HEK293 (cell line): ENCODE results near the gene RUFY1.

Experiments used
- EGR2 ChIP-seq: fragments of 450-650 bp; formaldehyde crosslinking; IDR thresholded peaks from 2 replicates; pipeline ENCODE4 v1.5.1; 2016; ENCODE audit warnings: low read depth, missing biosample characterization, missing genetic modification characterization
- GLIS1 ChIP-seq: fragments of 450-650 bp; formaldehyde crosslinking; IDR thresholded peaks from 2 replicates; pipeline ENCODE4 v1.5.1; 2016; ENCODE audit warnings: missing biosample characterization, missing genetic modification characterization
- KLF1 ChIP-seq: fragments of 450-650 bp; formaldehyde crosslinking; IDR thresholded peaks from 2 replicates; pipeline ENCODE4 v1.5.1; 2016; ENCODE audit warnings: missing biosample characterization, missing genetic modification characterization
- KLF7 ChIP-seq: fragments of 450-650 bp; formaldehyde crosslinking; IDR thresholded peaks from 2 replicates; pipeline ENCODE4 v1.5.1; 2016; ENCODE audit warnings: missing biosample characterization, missing genetic modification characterization, borderline replicate concordance
- MZF1 ChIP-seq: fragments of 450-650 bp; formaldehyde crosslinking; IDR thresholded peaks from 2 replicates; pipeline ENCODE4 v1.5.1; 2017; ENCODE audit warnings: missing biosample characterization, missing genetic modification characterization, borderline replicate concordance
- WT1 ChIP-seq: fragments of 450-650 bp; formaldehyde crosslinking; IDR thresholded peaks from 2 replicates; pipeline ENCODE4 v1.5.1; 2016; ENCODE audit warnings: missing biosample characterization, missing genetic modification characterization
- ZBTB1 ChIP-seq: fragments of 450-650 bp; formaldehyde crosslinking; IDR thresholded peaks from 2 replicates; pipeline ENCODE4 v1.5.1; 2016; ENCODE audit warnings: missing biosample characterization, missing genetic modification characterization
- ZBTB17 ChIP-seq: fragments of 450-650 bp; formaldehyde crosslinking; IDR thresholded peaks from 2 replicates; pipeline ENCODE4 v1.5.1; 2016; ENCODE audit warnings: missing biosample characterization, missing genetic modification characterization
- ZFP69B ChIP-seq: fragments of 450-650 bp; formaldehyde crosslinking; IDR thresholded peaks from 2 replicates; pipeline ENCODE4 v1.5.1; 2016; ENCODE audit warnings: missing biosample characterization, missing genetic modification characterization
- ZNF114 ChIP-seq: fragments of 450-650 bp; formaldehyde crosslinking; IDR thresholded peaks from 2 replicates; pipeline ENCODE4 v1.5.0; 2017; ENCODE audit warnings: missing biosample characterization, missing genetic modification characterization
- ZNF157 ChIP-seq: fragments of 450-650 bp; formaldehyde crosslinking; IDR thresholded peaks from 2 replicates; pipeline ENCODE4 v1.5.1; 2016; ENCODE audit warnings: missing biosample characterization, missing genetic modification characterization
- ZNF174 ChIP-seq: fragments of 450-650 bp; formaldehyde crosslinking; IDR thresholded peaks from 2 replicates; pipeline ENCODE4 v1.5.0; 2017; ENCODE audit warnings: missing biosample characterization, mild to moderate bottlenecking, missing genetic modification characterization
- ZNF19 ChIP-seq: fragments of 450-650 bp; formaldehyde crosslinking; IDR thresholded peaks from 2 replicates; pipeline ENCODE4; 2016; ENCODE audit warnings: missing biosample characterization, missing genetic modification characterization, low read depth
- ZNF202 ChIP-seq: fragments of 450-650 bp; formaldehyde crosslinking; IDR thresholded peaks from 2 replicates; pipeline ENCODE4 v1.5.1; 2016; ENCODE audit warnings: missing biosample characterization, missing genetic modification characterization, borderline replicate concordance
- ZNF274 ChIP-seq, 2 experiments: fragments of 200-500 bp in 1 of 2; fragments of 450-650 bp in 1 of 2; sonication (Bioruptor generic) in 1 of 2; formaldehyde crosslinking in 1 of 2; IDR thresholded peaks; 2 replicates each; pipeline versions ENCODE4 v1.5.1 to v1.6.1; 2014 to 2016; ENCODE audit warnings: borderline replicate concordance in 1 of 2, inconsistent platforms in 1 of 2, low read length in 1 of 2, missing biosample characterization in 1 of 2, missing genetic modification characterization in 1 of 2
- ZNF416 ChIP-seq: fragments of 450-650 bp; formaldehyde crosslinking; IDR thresholded peaks from 2 replicates; pipeline ENCODE4 v1.5.1; 2016; ENCODE audit warnings: missing biosample characterization, missing genetic modification characterization
- ZNF530 ChIP-seq: fragments of 450-650 bp; formaldehyde crosslinking; IDR thresholded peaks from 2 replicates; pipeline ENCODE4 v1.5.1; 2016; ENCODE audit warnings: low read depth, missing biosample characterization, missing genetic modification characterization
- ZNF571 ChIP-seq: fragments of 450-650 bp; formaldehyde crosslinking; IDR thresholded peaks from 2 replicates; pipeline ENCODE4 v1.5.0; 2017; ENCODE audit warnings: missing biosample characterization, missing genetic modification characterization
- ZNF76 ChIP-seq: fragments of 450-650 bp; formaldehyde crosslinking; IDR thresholded peaks from 2 replicates; pipeline ENCODE4; 2016; ENCODE audit warnings: low read depth, missing biosample characterization, missing genetic modification characterization, borderline replicate concordance
- ZNF791 ChIP-seq: fragments of 450-650 bp; formaldehyde crosslinking; IDR thresholded peaks from 2 replicates; pipeline ENCODE4 v1.5.1; 2016; ENCODE audit warnings: missing biosample characterization, missing genetic modification characterization
- TF ChIP-seq, protein P1 (sequence below): fragments of 450-650 bp; formaldehyde crosslinking; IDR thresholded peaks from 2 replicates; pipeline ENCODE4 v1.5.1; 2016; ENCODE audit warnings: missing biosample characterization, missing genetic modification characterization
- TF ChIP-seq, protein P2 (sequence below): fragments of 450-650 bp; formaldehyde crosslinking; IDR thresholded peaks from 2 replicates; pipeline ENCODE4 v1.5.1; 2016; ENCODE audit warnings: missing biosample characterization, missing genetic modification characterization, borderline replicate concordance
- TF ChIP-seq, protein P3 (sequence below): fragments of 450-650 bp; formaldehyde crosslinking; IDR thresholded peaks from 2 replicates; pipeline ENCODE4 v1.5.1; 2017; ENCODE audit warnings: missing biosample characterization, missing genetic modification characterization
- TF ChIP-seq, protein P4 (sequence below): fragments of 450-650 bp; formaldehyde crosslinking; IDR thresholded peaks from 2 replicates; pipeline ENCODE4 v1.5.1; 2017; ENCODE audit warnings: missing biosample characterization, missing genetic modification characterization
- TF ChIP-seq, protein P5 (sequence below): fragments of 450-650 bp; formaldehyde crosslinking; IDR thresholded peaks from 2 replicates; pipeline ENCODE4 v1.5.1; 2016; ENCODE audit warnings: missing biosample characterization, missing genetic modification characterization
- TF ChIP-seq, protein P6 (sequence below): fragments of 450-650 bp; IDR thresholded peaks from 2 replicates; pipeline ENCODE4 v1.5.1; 2018; ENCODE audit warnings: missing biosample characterization, missing genetic modification characterization

The RUFY1 gene

DNA sequence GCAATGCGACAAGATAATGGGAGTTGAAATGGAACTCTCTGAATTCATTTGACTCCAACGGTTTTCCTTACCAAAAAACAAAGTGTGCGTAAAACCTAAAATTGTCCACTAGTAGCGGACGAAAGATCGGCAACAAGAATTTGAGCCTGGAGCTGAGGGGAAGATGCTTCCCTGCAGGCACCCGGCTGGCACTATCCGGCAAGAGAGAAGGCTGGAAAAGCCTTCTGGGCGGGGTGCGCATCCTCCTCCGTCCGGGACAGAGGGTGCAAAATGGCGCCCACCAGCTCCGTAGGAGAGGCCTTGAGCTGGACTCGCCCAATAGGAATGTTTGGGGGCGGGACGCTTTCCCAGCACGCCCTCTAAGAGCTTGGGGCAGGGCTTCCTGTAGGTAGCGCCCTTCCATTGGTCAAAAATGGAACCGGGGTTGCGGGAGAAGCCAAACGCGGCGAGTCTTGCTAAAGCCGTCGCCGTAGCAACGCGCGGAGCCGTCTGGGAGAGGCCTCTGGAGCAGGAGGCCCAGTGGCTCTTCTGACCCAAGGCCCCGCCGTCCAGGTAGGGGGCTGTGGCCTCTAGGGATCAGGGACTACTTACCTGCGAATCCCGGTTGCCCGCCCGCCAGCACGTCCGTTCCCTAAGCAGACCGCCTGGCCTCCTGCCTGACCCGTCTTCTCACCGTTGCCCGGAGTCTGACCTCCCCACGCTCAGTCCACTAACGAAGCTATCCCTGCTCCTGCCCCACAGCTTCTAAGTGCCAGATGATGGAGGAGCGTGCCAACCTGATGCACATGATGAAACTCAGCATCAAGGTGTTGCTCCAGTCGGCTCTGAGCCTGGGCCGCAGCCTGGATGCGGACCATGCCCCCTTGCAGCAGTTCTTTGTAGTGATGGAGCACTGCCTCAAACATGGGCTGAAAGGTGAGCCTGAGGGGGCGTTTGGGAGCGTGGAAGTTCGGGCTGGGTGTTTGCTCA lies 9.2 kb downstream of the RUFY1 start (continued):
- no peak for TF ChIP-seq KLF1 (tag by site-specific recombination)
- no peak for TF ChIP-seq KLF7 (tag by site-specific recombination)
- TF ChIP-seq ZNF274 (IDR thresholded peaks at IDR 0.05; ENCODE audit: low read length) = no peak
- no peak for TF ChIP-seq ZNF274 (tag by site-specific recombination; IDR thresholded peaks at IDR 0.05; ENCODE audit: borderline replicate concordance)
- TF ChIP-seq ZBTB1 (tag by site-specific recombination) = no peak
- TF ChIP-seq, protein P1, sequence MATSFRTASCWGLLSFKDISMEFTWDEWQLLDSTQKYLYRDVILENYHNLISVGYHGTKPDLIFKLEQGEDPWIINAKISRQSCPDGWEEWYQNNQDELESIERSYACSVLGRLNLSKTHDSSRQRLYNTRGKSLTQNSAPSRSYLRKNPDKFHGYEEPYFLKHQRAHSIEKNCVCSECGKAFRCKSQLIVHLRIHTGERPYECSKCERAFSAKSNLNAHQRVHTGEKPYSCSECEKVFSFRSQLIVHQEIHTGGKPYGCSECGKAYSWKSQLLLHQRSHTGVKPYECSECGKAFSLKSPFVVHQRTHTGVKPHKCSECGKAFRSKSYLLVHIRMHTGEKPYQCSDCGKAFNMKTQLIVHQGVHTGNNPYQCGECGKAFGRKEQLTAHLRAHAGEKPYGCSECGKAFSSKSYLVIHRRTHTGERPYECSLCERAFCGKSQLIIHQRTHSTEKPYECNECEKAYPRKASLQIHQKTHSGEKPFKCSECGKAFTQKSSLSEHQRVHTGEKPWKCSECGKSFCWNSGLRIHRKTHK (tag by site-specific recombination) = no peak
- TF ChIP-seq ZNF202 (tag by site-specific recombination) = no peak
- 0 out of 2 replicates have a peak, but pooled peaks have one; percentile 42 for TF ChIP-seq ZBTB17 (tag by site-specific recombination)
- no peak for TF ChIP-seq ZNF157 (tag by site-specific recombination)
- no peak for TF ChIP-seq ZNF571
- TF ChIP-seq, protein P2, sequence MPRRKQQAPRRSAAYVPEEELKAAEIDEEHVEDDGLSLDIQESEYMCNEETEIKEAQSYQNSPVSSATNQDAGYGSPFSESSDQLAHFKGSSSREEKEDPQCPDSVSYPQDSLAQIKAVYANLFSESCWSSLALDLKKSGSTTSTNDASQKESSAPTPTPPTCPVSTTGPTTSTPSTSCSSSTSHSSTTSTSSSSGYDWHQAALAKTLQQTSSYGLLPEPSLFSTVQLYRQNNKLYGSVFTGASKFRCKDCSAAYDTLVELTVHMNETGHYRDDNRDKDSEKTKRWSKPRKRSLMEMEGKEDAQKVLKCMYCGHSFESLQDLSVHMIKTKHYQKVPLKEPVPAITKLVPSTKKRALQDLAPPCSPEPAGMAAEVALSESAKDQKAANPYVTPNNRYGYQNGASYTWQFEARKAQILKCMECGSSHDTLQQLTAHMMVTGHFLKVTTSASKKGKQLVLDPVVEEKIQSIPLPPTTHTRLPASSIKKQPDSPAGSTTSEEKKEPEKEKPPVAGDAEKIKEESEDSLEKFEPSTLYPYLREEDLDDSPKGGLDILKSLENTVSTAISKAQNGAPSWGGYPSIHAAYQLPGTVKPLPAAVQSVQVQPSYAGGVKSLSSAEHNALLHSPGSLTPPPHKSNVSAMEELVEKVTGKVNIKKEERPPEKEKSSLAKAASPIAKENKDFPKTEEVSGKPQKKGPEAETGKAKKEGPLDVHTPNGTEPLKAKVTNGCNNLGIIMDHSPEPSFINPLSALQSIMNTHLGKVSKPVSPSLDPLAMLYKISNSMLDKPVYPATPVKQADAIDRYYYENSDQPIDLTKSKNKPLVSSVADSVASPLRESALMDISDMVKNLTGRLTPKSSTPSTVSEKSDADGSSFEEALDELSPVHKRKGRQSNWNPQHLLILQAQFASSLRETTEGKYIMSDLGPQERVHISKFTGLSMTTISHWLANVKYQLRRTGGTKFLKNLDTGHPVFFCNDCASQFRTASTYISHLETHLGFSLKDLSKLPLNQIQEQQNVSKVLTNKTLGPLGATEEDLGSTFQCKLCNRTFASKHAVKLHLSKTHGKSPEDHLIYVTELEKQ (tag by site-specific recombination) = no peak
- TF ChIP-seq, protein P3, sequence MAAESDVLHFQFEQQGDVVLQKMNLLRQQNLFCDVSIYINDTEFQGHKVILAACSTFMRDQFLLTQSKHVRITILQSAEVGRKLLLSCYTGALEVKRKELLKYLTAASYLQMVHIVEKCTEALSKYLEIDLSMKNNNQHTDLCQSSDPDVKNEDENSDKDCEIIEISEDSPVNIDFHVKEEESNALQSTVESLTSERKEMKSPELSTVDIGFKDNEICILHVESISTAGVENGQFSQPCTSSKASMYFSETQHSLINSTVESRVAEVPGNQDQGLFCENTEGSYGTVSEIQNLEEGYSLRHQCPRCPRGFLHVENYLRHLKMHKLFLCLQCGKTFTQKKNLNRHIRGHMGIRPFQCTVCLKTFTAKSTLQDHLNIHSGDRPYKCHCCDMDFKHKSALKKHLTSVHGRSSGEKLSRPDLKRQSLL (tag by site-specific recombination) = peak; percentile 89
- peak; percentile 45; the same call in 1 of the 2 replicates for TF ChIP-seq GLIS1 (tag by site-specific recombination)
- no peak for TF ChIP-seq ZNF791 (tag by site-specific recombination)
- no peak for TF ChIP-seq ZNF19 (tag by site-specific recombination)
- TF ChIP-seq ZNF416 (tag by site-specific recombination) = no peak
- TF ChIP-seq, protein P4, sequence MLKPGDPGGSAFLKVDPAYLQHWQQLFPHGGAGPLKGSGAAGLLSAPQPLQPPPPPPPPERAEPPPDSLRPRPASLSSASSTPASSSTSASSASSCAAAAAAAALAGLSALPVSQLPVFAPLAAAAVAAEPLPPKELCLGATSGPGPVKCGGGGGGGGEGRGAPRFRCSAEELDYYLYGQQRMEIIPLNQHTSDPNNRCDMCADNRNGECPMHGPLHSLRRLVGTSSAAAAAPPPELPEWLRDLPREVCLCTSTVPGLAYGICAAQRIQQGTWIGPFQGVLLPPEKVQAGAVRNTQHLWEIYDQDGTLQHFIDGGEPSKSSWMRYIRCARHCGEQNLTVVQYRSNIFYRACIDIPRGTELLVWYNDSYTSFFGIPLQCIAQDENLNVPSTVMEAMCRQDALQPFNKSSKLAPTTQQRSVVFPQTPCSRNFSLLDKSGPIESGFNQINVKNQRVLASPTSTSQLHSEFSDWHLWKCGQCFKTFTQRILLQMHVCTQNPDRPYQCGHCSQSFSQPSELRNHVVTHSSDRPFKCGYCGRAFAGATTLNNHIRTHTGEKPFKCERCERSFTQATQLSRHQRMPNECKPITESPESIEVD (tag by site-specific recombination) = no peak
- no peak; the same call in 1 of the 2 replicates for TF ChIP-seq MZF1 (tag by site-specific recombination)
- TF ChIP-seq WT1 = no peak
- TF ChIP-seq ZNF174 (tag by site-specific recombination) = no peak
- TF ChIP-seq ZNF530 = no peak
- TF ChIP-seq, protein P5, sequence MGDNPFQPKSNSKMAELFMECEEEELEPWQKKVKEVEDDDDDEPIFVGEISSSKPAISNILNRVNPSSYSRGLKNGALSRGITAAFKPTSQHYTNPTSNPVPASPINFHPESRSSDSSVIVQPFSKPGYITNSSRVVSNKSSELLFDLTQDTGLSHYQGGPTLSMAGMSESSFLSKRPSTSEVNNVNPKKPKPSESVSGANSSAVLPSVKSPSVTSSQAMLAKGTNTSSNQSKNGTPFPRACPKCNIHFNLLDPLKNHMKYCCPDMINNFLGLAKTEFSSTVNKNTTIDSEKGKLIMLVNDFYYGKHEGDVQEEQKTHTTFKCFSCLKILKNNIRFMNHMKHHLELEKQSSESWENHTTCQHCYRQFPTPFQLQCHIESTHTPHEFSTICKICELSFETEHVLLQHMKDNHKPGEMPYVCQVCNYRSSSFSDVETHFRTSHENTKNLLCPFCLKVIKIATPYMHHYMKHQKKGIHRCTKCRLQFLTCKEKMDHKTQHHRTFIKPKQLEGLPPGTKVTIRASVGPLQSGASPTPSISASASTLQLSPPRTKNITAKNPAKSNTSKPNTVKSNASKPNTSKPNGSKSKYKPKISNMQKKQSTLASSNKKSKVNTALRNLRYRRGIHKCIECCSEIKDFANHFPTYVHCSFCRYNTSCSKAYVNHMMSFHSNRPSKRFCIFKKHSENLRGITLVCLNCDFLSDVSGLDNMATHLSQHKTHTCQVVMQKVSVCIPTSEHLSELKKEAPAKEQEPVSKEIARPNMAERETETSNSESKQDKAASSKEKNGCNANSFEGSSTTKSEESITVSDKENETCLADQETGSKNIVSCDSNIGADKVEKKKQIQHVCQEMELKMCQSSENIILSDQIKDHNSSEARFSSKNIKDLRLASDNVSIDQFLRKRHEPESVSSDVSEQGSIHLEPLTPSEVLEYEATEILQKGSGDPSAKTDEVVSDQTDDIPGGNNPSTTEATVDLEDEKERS (tag by site-specific recombination) = no peak
- no peak for TF ChIP-seq ZNF114 (tag by site-specific recombination)
- TF ChIP-seq EGR2 (tag by site-specific recombination) = peak; percentile 40; the same call in 1 of the 2 replicates
- peak; percentile 77 for TF ChIP-seq ZNF76 (tag by site-specific recombination)
- TF ChIP-seq, protein P6, sequence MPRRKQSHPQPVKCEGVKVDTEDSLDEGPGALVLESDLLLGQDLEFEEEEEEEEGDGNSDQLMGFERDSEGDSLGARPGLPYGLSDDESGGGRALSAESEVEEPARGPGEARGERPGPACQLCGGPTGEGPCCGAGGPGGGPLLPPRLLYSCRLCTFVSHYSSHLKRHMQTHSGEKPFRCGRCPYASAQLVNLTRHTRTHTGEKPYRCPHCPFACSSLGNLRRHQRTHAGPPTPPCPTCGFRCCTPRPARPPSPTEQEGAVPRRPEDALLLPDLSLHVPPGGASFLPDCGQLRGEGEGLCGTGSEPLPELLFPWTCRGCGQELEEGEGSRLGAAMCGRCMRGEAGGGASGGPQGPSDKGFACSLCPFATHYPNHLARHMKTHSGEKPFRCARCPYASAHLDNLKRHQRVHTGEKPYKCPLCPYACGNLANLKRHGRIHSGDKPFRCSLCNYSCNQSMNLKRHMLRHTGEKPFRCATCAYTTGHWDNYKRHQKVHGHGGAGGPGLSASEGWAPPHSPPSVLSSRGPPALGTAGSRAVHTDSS (tag by site-specific recombination) = no peak
- no peak for TF ChIP-seq ZFP69B
